Keratinocyte (primary cell): Measurements from ENCODE around the gene PADI1. TPM values are rescaled to one million over a fixed set of nuclear protein-coding genes. Genes with fewer than 3 reads are reported as not detected.

Source experiments
- DNase-seq: peaks from one replicate; pipeline ENCODE4 v3.0.0-alpha.2; 2011; ENCODE audit warnings: low read depth, missing footprints, low spot score
- FAIRE-seq: peaks from 2 replicates; lab custom pipeline; 2011; peaks lifted over from hg19 to GRCh38; lab: Jason Lieb, UNC
- H2AFZ ChIP-seq: 2 replicates; pipeline ENCODE4 v1.6.0; 2012; ENCODE audit warnings: low read length, control low read depth, inconsistent platforms; ENCODE audit not compliant: control insufficient read depth
- H3K27ac ChIP-seq: 2 replicates; pipeline ENCODE4 v1.5.1; 2011; ENCODE audit warnings: low read length; ENCODE audit not compliant: control insufficient read depth, insufficient read depth
- H3K27me3 ChIP-seq: 3 replicates; pipeline ENCODE4 v1.6.0; 2011; ENCODE audit warnings: low read length; ENCODE audit not compliant: control insufficient read depth, insufficient read depth; ENCODE audit errors: extremely low read depth
- H3K36me3 ChIP-seq, 2 experiments: 2 replicates in 1 of 2; 3 replicates in 1 of 2; pipeline ENCODE4 v1.5.1; 2011; ENCODE audit warnings: low read length in 2 of 2, mild to moderate bottlenecking in 1 of 2; ENCODE audit not compliant: control insufficient read depth in 2 of 2, insufficient read depth in 2 of 2; ENCODE audit errors: extremely low read depth in 1 of 2
- H3K4me1 ChIP-seq: 3 replicates; pipeline ENCODE4 v1.5.1; 2011; ENCODE audit warnings: low read length; ENCODE audit not compliant: control insufficient read depth, insufficient read depth; ENCODE audit errors: extremely low read depth
- H3K4me2 ChIP-seq: 3 replicates; pipeline ENCODE4 v1.6.0; 2011; ENCODE audit warnings: low read depth, low read length; ENCODE audit not compliant: control insufficient read depth, insufficient read depth; ENCODE audit errors: extremely low read depth
- H3K4me3 ChIP-seq, 3 experiments: fragments of 200-600 bp in 1 of 3; sonication (generic) in 1 of 3; 2 replicates in 2 of 3; 3 replicates in 1 of 3; pipeline ENCODE4 v1.5.1; 2011 to 2016; ENCODE audit warnings: low read length in 3 of 3, mild to moderate bottlenecking in 3 of 3, control low read depth in 2 of 3, inconsistent platforms in 1 of 3, low read depth in 1 of 3, mixed read lengths in 1 of 3, mixed run types in 1 of 3, moderate library complexity in 1 of 3; ENCODE audit not compliant: control insufficient read depth in 2 of 3, insufficient read depth in 2 of 3; ENCODE audit errors: extremely low read depth in 1 of 3
- H3K79me2 ChIP-seq: 2 replicates; pipeline ENCODE4 v1.6.0; 2012; ENCODE audit warnings: low read length; ENCODE audit not compliant: control insufficient read depth, insufficient read depth
- H3K9ac ChIP-seq: 3 replicates; pipeline ENCODE4 v1.6.0; 2011; ENCODE audit warnings: low read length; ENCODE audit not compliant: control insufficient read depth, insufficient read depth; ENCODE audit errors: extremely low read depth
- H3K9me1 ChIP-seq: 3 replicates; pipeline ENCODE4 v1.6.0; 2011; ENCODE audit warnings: low read length; ENCODE audit not compliant: control insufficient read depth, insufficient read depth; ENCODE audit errors: extremely low read depth
- H3K9me3 ChIP-seq: 2 replicates; pipeline ENCODE4 v1.5.1; 2012; ENCODE audit warnings: low read depth, low read length; ENCODE audit not compliant: control insufficient read depth
- H4K20me1 ChIP-seq: 3 replicates; pipeline ENCODE4 v1.6.0; 2011; ENCODE audit warnings: low read length; ENCODE audit not compliant: control insufficient read depth, insufficient read depth; ENCODE audit errors: extremely low read depth
- CTCF ChIP-seq, 3 experiments: IDR thresholded peaks in 1 of 3; conservative IDR thresholded peaks in 1 of 3; optimal IDR thresholded peaks in 1 of 3; 2 replicates in 2 of 3; 3 replicates in 1 of 3; pipeline versions ENCODE3 to v1.5.1; 2011; ENCODE audit warnings: low read length in 3 of 3, mild to moderate bottlenecking in 3 of 3, moderate library complexity in 2 of 3, control low read depth in 1 of 3, inconsistent platforms in 1 of 3; ENCODE audit not compliant: insufficient read depth in 2 of 3; ENCODE audit errors: extremely low read depth in 1 of 3
- EZH2 ChIP-seq: IDR thresholded peaks from one replicate; pipeline ENCODE4 v1.6.1; 2012; ENCODE audit warnings: inconsistent platforms, mild to moderate bottlenecking, low read length, moderate library complexity
- dilution Hi-C: fragments of 300-500 bp; cut with MboI; formaldehyde crosslinking; loops from one replicate; pipeline ENCODE4 v1.7.0; 2020; ENCODE audit warnings: low sequenced_read_pairs; ENCODE audit not compliant: extremely low pct_ligation_motif_present
- polyA plus RNA-seq, 5 experiments: library from polyadenylated mRNA; depleted of rRNA in 3 of 5; stranded (reverse) in 3 of 5; stranded (forward) in 1 of 5; unstranded in 1 of 5; fragments of >200 nt; gene quantifications; 1 replicate in 1 of 5; 2 replicates in 3 of 5; 3 replicates in 1 of 5; pipeline versions ENCODE4 v1.2.1 to v1.2.3, GENCODE V29; 2011 to 2012; ENCODE audit warnings: missing spikeins in 2 of 5, low read depth in 1 of 5, low replicate concordance in 1 of 5

Gene PADI1
- polyA plus RNA-seq, 1 donor (not counting 4 experiments of a cell fraction or from before 2014, with no cell fraction given): 0.96 TPM

GRCh38 chr1:17228619-17229018 is 23.7 kb downstream of the PADI1 start:
- FAIRE-seq: no peak
- H3K9me1 ChIP-seq: no peaks in the 10 kb centered on the region
- H2AFZ ChIP-seq: no peak overlapping the region
- H3K27ac ChIP-seq: no peak overlapping the region
- H3K9me3 ChIP-seq: no peaks in the 10 kb centered on the region
- no peak for DNase-seq
- H3K4me1 ChIP-seq: peaks cover 22% of the 10 kb centered on the region
- H3K9ac ChIP-seq: no peak overlapping the region
- H3K4me2 ChIP-seq: no peak overlapping the region
- no peaks in the 10 kb centered on the region for H3K79me2 ChIP-seq
- no peaks in the 10 kb centered on the region for H4K20me1 ChIP-seq
- TF ChIP-seq EZH2: no peak
- no peak for TF ChIP-seq CTCF (optimal IDR thresholded peaks at IDR 0.05 in 1 of 3, IDR thresholded peaks at IDR 0.05 in 1 of 3, conservative IDR thresholded peaks at IDR 0.05 in 1 of 3; ENCODE audit: extremely low read depth in 1 of 3, insufficient read depth in 2 of 3, low read length in 3 of 3)
- no peaks in the 10 kb centered on the region for H3K27me3 ChIP-seq
- H3K36me3 ChIP-seq: no peaks in the 10 kb centered on the region
- dilution Hi-C loops: no loop called here
- H3K4me3 ChIP-seq: no peak overlapping the region

- no peaks in the 10 kb centered on the region for H3K36me3 ChIP-seq
- TF ChIP-seq EZH2 (no peak), CTCF (optimal IDR thresholded peaks at IDR 0.05 in 1 of 3, IDR thresholded peaks at IDR 0.05 in 1 of 3, conservative IDR thresholded peaks at IDR 0.05 in 1 of 3; ENCODE audit: extremely low read depth in 1 of 3, insufficient read depth in 2 of 3, low read length in 3 of 3) (no peak)
- no peak overlapping the region for H3K4me3 ChIP-seq
- H3K27me3 ChIP-seq: no peaks in the 10 kb centered on the region
- H3K27ac ChIP-seq: no peak overlapping the region
- no peaks in the 10 kb centered on the region for H3K9me3 ChIP-seq
- H3K9me1 ChIP-seq: no peaks in the 10 kb centered on the region
- H3K79me2 ChIP-seq: no peaks in the 10 kb centered on the region
- dilution Hi-C loops: no loop called here
- FAIRE-seq: no peak
- peaks cover 30% of the 10 kb centered on the region for H3K4me1 ChIP-seq
- H3K4me2 ChIP-seq: no peak overlapping the region
- H2AFZ ChIP-seq: no peak overlapping the region
- H4K20me1 ChIP-seq: no peaks in the 10 kb centered on the region
- no peak for DNase-seq
- no peak overlapping the region for H3K9ac ChIP-seq
These were observed 24.5 kb downstream of the PADI1 start for GRCh38 chr1:17229379-17229778.
